ENCODE measurements around the gene DHDH.

- TF ChIP-seq, protein P1, sequence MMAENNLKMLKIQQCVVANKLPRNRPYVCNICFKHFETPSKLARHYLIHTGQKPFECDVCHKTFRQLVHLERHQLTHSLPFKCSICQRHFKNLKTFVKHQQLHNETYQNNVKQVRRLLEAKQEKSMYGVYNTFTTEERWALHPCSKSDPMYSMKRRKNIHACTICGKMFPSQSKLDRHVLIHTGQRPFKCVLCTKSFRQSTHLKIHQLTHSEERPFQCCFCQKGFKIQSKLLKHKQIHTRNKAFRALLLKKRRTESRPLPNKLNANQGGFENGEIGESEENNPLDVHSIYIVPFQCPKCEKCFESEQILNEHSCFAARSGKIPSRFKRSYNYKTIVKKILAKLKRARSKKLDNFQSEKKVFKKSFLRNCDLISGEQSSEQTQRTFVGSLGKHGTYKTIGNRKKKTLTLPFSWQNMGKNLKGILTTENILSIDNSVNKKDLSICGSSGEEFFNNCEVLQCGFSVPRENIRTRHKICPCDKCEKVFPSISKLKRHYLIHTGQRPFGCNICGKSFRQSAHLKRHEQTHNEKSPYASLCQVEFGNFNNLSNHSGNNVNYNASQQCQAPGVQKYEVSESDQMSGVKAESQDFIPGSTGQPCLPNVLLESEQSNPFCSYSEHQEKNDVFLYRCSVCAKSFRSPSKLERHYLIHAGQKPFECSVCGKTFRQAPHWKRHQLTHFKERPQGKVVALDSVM (CRISPR knock-in tag; IDR thresholded peaks at IDR 0.05), result no peak
- TF ChIP-seq, protein P2, sequence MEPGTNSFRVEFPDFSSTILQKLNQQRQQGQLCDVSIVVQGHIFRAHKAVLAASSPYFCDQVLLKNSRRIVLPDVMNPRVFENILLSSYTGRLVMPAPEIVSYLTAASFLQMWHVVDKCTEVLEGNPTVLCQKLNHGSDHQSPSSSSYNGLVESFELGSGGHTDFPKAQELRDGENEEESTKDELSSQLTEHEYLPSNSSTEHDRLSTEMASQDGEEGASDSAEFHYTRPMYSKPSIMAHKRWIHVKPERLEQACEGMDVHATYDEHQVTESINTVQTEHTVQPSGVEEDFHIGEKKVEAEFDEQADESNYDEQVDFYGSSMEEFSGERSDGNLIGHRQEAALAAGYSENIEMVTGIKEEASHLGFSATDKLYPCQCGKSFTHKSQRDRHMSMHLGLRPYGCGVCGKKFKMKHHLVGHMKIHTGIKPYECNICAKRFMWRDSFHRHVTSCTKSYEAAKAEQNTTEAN (CRISPR knock-in tag; conservative IDR thresholded peaks at IDR 0.05), result no peak
- TF ChIP-seq NFYC (CRISPR knock-in tag; IDR thresholded peaks at IDR 0.05), result peak; percentile 50; the same call in 1 of the 2 replicates
- no peak; a peak in 1 of 4 replicates for TF ChIP-seq HMGXB4 (CRISPR knock-in tag; IDR thresholded peaks at IDR 0.05; ENCODE audit: borderline replicate concordance in 1 of 2, low read depth in 1 of 2)
- no peak for TF ChIP-seq MYNN (CRISPR knock-in tag; IDR thresholded peaks at IDR 0.05; ENCODE audit: low read depth)
- TF ChIP-seq ZNF230 (CRISPR knock-in tag; IDR thresholded peaks at IDR 0.05), result no peak
- TF ChIP-seq POLR2A (IDR thresholded peaks at IDR 0.05; ENCODE audit: insufficient read depth in 1 of 2, low read depth in 2 of 2, low read length in 2 of 2), result peak in 1 of 2 experiments; percentile 46; a peak in 2 of 4 replicates
- TF ChIP-seq HMG20B (CRISPR knock-in tag; conservative IDR thresholded peaks at IDR 0.05), result no peak
- TF ChIP-seq, protein P3, sequence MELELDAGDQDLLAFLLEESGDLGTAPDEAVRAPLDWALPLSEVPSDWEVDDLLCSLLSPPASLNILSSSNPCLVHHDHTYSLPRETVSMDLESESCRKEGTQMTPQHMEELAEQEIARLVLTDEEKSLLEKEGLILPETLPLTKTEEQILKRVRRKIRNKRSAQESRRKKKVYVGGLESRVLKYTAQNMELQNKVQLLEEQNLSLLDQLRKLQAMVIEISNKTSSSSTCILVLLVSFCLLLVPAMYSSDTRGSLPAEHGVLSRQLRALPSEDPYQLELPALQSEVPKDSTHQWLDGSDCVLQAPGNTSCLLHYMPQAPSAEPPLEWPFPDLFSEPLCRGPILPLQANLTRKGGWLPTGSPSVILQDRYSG (CRISPR knock-in tag; IDR thresholded peaks at IDR 0.05), result no peak
- no peak for TF ChIP-seq CTCF (CRISPR knock-in tag; IDR thresholded peaks at IDR 0.05)
These were observed 32.5 kb downstream of the DHDH start for GRCh38 chr19:48965806-48966540.
